DOHH2 (cell line): ENCODE results near the gene SRRM2.

ENCODE experiments used
- H3F3A ChIP-seq: fragments of 200-600 bp; sonication (generic), shearing (Covaris generic); 2 replicates; pipeline ENCODE4 v1.6.0; 2016; ENCODE audit warnings: antibody characterized with exemption, mild to moderate bottlenecking; ENCODE audit not compliant: control insufficient read depth, insufficient read depth
- H3K27ac ChIP-seq: fragments of 200-600 bp; sonication (generic); 2 replicates; pipeline ENCODE4 v1.5.1; 2014; ENCODE audit warnings: low read depth, mild to moderate bottlenecking, low read length, moderate library complexity
- H3K27me3 ChIP-seq: fragments of 200-600 bp; sonication (generic); 2 replicates; pipeline ENCODE4 v1.6.1; 2014; ENCODE audit warnings: mild to moderate bottlenecking, low read length, mixed read lengths; ENCODE audit not compliant: control insufficient read depth
- H3K36me3 ChIP-seq: fragments of 200-600 bp; sonication (generic); 2 replicates; pipeline ENCODE4 v1.6.1; 2014; ENCODE audit warnings: mild to moderate bottlenecking, low read length, moderate library complexity, mixed read lengths; ENCODE audit not compliant: control insufficient read depth
- H3K4me1 ChIP-seq: fragments of 200-600 bp; sonication (generic); 2 replicates; pipeline ENCODE4 v1.6.1; 2014; ENCODE audit warnings: mild to moderate bottlenecking, low read length, mixed read lengths; ENCODE audit not compliant: control insufficient read depth
- H3K4me2 ChIP-seq: fragments of 200-600 bp; sonication (generic); 2 replicates; pipeline ENCODE4 v1.6.0; 2014; ENCODE audit warnings: mild to moderate bottlenecking, low read length, moderate library complexity
- H3K4me3 ChIP-seq: fragments of 200-600 bp; sonication (generic); 2 replicates; pipeline ENCODE4 v1.5.1; 2014; ENCODE audit warnings: mild to moderate bottlenecking, low read length, mixed read lengths
- H3K79me2 ChIP-seq: fragments of 200-600 bp; sonication (generic); 2 replicates; pipeline ENCODE4 v1.6.1; 2014; ENCODE audit warnings: mild to moderate bottlenecking, low read length, mixed read lengths; ENCODE audit not compliant: control insufficient read depth
- H3K9me2 ChIP-seq: fragments of 200-600 bp; sonication (generic); replicated peaks from 2 replicates; pipeline ENCODE4 v1.6.1; 2014; ENCODE audit warnings: mild to moderate bottlenecking, low read length, mixed read lengths; ENCODE audit not compliant: control insufficient read depth
- H3K9me3 ChIP-seq: fragments of 200-600 bp; sonication (generic); 2 replicates; pipeline ENCODE4 v1.6.1; 2014; ENCODE audit warnings: antibody characterized with exemption, low read length, mixed read lengths; ENCODE audit not compliant: control insufficient read depth, insufficient read depth
- H4K20me1 ChIP-seq: fragments of 200-600 bp; sonication (generic); 2 replicates; pipeline ENCODE4 v1.6.0; 2014; ENCODE audit warnings: low read depth, mild to moderate bottlenecking, antibody characterized with exemption, low read length, moderate library complexity; ENCODE audit not compliant: control insufficient read depth, insufficient read depth
- CTCF ChIP-seq: fragments of 200-600 bp; sonication (generic); IDR thresholded peaks from one replicate; pipeline ENCODE4 v1.5.1; 2014; ENCODE audit warnings: antibody characterized with exemption, mild to moderate bottlenecking, low read depth, low read length; ENCODE audit not compliant: poor library complexity, severe bottlenecking
- EZH2phosphoT487 ChIP-seq: fragments of 200-600 bp; sonication (generic); IDR thresholded peaks from 2 replicates; pipeline ENCODE4 v1.6.1; 2017; ENCODE audit warnings: borderline replicate concordance, mild to moderate bottlenecking, antibody characterized with exemption, low read length, moderate library complexity, mixed read lengths

The SRRM2 gene

GRCh38 chr16:2779978-2780898 lies 27.8 kb downstream of the SRRM2 start:
- Histone ChIP-seq H3K9me3 (no peaks in the 10 kb centered on the region), H4K20me1 (no peaks in the 10 kb centered on the region), H3K9me2 (no peaks in the 10 kb centered on the region), H3K4me1 (peaks cover 25% of the 10 kb centered on the region), H3K27me3 (peaks cover 5% of the 10 kb centered on the region; the same call in 1 of the 2 replicates), H3K36me3 (peaks cover 28% of the 10 kb centered on the region), H3K79me2 (peaks cover 39% of the 10 kb centered on the region), H3K27ac (no peak overlapping the region), H3K4me3 (no peak overlapping the region), H3F3A (peaks cover 4% of the 10 kb centered on the region; the same call in 1 of the 2 replicates), H3K4me2 (no peak overlapping the region)
- TF ChIP-seq CTCF = no peak
- TF ChIP-seq EZH2phosphoT487 = no peak

DNA sequence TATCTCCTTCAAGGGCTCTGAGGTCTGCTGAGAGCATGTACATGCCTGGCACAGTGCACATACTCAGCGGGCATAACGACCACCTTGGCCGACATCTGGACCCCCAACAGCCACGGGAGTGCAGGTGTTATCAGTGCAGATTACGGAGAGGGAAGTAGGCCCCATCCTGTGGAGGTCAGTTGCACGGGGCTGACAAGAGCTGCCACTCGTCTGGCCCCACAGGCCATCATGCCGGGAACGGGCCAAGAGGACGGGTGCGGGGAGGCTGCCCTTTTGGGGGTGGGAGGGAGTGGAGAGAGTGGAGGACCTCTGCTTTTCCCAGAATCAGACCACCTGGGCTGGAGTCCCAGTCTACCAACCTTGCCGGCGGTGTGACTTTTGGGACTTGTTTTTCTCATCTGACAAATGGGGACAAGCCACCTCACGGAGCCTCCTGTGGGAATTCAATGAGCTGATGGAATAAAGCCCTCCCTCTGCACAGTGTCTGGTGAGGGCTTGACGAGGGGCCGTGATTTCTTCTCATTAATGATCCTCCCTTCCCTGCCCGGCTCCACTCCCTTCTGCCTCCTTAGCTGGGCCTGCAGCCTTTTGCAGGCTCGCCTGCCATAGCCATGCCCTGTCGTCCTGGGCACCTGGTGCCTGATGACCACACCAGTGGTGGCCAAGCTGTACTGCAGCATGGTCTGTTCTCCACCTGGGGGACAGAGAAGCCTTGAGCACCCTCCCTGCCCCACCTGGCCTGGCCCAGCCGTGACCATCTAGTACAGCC lies 30.3 kb downstream of the SRRM2 start:
- TF ChIP-seq CTCF = no peak

DNA sequence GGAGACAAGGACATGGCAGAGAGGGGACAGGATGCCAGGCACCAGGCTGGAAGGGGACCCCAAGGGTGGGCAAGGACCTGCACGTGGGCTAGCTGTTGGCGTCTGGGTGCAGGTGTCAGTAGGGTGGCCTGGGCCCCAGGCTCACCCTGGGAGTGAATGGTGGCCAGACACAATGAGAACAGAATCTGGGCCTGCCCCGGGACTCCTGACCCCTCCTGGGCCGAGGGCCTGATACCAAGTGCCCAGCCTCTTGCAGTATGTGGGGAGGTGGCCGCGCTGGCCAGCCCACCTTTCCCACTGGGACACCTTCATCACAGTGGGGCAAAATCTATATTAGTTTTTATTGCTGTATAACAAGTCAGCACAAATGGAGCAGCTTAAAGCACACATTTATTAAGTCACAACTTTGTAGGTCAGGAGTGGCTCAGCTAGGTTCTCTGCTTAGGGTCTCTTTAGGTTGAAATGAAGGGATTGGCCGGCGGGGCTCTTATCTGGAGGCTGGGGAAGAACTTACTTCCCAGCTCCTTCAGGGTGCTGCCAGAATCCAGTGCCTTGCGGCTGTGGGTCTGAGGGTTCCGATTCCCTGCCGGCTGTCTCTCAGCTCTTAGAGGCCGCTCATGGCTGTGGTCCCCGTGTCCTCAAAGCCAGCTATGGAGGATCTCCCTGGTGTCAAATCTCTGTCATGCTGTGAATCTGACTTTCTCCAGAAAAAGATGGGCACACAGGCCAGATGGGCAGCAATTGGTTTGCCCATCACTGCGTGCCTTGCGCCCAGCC lies 31.3 kb downstream of the SRRM2 start:
- Histone ChIP-seq H3K4me1 (peaks cover 10% of the 10 kb centered on the region), H3K4me3 (no peak overlapping the region), H3K27me3 (peaks cover 21% of the 10 kb centered on the region), H3F3A (peaks cover 4% of the 10 kb centered on the region; the same call in 1 of the 2 replicates), H4K20me1 (no peaks in the 10 kb centered on the region), H3K4me2 (no peak overlapping the region), H3K9me2 (no peaks in the 10 kb centered on the region), H3K9me3 (no peaks in the 10 kb centered on the region), H3K36me3 (peaks cover 4% of the 10 kb centered on the region), H3K27ac (no peak overlapping the region), H3K79me2 (peaks cover 6% of the 10 kb centered on the region)
- no peak for TF ChIP-seq EZH2phosphoT487
- no peak for TF ChIP-seq CTCF

More for the DNA sequence above, 30.3 kb downstream of the SRRM2 start:
- Histone ChIP-seq H3K36me3 (peaks cover 14% of the 10 kb centered on the region), H3K4me1 (peaks cover 18% of the 10 kb centered on the region), H3K4me2 (no peak overlapping the region), H3K9me2 (no peaks in the 10 kb centered on the region), H3K9me3 (no peaks in the 10 kb centered on the region), H4K20me1 (no peaks in the 10 kb centered on the region), H3K79me2 (peaks cover 16% of the 10 kb centered on the region), H3K4me3 (no peak overlapping the region), H3K27ac (no peak overlapping the region), H3K27me3 (peaks cover 19% of the 10 kb centered on the region), H3F3A (peaks cover 4% of the 10 kb centered on the region; the same call in 1 of the 2 replicates)
